ENCODE data around the gene SCGB2B2.
"Not testable (repeated sequence)": the region's sequence is repeated elsewhere in the genome, so short reads cannot be mapped to it uniquely, and the experiment has no call there.

The SCGB2B2 gene

DNA sequence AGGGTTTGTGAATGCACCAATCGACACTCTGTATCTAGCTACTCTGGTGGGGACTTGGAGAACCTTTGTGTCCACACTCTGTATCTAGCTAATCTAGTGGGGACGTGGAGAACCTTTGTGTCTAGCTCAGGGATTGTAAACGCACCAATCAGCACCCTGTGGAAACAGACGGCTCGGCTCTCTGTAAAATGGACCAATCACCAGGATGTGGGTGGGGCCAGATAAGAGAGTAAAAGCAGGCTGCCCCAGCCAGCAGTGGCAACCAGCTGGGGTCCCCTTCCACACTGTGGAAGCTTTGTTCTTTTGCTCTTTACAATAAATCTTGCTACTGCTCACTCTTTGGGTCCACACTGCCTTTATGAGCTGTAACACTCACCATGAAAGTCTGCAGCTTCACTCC is 8.3 kb downstream of the SCGB2B2 start:
- DNase-seq (ENCODE audit: low read depth) = not testable (repeated sequence)

DNA sequence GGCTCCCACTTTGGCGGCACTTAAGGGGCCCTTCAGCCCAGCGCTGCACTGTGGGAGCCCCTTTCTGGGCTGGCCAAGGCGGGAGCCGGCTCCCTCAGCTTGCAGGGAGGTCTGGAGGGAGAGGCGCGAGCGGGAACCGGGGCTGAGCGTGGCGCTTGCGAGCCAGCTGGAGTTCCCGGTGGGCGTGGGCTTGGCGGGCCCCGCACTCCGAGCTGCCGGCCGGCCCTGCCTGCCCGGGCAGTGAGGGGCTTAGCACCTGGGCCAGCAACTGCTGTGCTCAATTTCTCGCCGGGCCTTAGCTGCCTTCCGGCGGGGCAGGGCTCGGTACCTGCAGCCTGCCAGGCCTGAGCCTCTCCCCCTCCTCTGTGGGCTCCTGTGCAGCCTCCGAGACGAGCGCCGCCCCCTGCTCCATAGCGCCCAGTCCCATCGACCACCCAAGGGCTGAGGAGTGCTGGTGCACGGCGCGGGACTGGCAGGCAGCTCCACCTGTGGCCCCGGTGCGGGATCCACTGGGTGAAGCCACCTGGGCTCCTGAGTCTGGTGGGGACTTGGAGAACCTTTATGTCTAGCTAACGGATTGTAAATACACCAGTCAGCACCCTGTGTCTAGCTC is 8.8 kb downstream of the SCGB2B2 start:
- DNase-seq (ENCODE audit: low read depth) = not testable (repeated sequence)

GRCh38 chr19:34667349-34668076 is 9.4 kb downstream of the SCGB2B2 start:
- DNase-seq (ENCODE audit: low read depth) = no peak

DNA sequence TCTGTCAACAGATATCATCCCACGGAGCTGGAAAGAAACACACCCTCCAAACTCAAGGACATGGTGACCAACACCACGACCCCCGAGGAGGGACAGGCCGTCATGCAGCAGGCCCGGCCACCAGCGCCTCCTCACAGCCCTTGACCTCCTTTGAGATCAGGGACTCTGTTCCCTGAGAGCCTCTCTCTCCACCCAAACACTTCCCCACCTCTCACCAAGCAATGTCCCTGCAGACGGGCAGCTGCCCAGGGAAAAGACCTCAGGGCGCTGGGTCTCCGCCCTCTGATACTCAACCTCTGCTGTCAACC is 10.0 kb downstream of the SCGB2B2 start:
- no peak for DNase-seq (ENCODE audit: low read depth)

GRCh38 chr19:34666200-34666957 is 10.6 kb downstream of the SCGB2B2 start:
- no peak for DNase-seq (ENCODE audit: low read depth)

- DNase-seq (ENCODE audit: low read depth) = not testable (repeated sequence)
These were observed 11.7 kb downstream of the SCGB2B2 start for GRCh38 chr19:34665275-34665674.

DNA sequence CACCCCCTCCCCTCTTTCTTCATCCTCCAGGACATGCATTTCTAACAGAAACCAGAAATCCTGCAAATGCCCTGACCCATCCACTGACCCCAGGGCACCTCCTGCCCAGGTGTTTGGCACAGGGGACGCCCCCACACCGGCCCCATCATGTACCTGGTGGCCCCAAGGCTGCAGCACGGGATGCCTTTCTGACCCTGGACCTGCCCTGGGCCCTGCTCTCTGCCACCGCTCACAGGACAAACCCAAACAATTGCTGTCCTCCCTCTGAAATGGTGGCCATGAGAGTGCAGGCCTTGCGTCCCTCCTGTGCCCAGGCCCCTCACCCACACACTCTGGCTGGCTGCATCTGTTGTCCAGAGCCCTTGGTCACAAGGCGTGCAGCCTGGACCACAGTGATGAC is 12.1 kb downstream of the SCGB2B2 start:
- DNase-seq (ENCODE audit: low read depth) = no peak

- no peak for DNase-seq (ENCODE audit: low read depth)
These were observed 12.8 kb downstream of the SCGB2B2 start for GRCh38 chr19:34664168-34664567.

- DNase-seq (ENCODE audit: low read depth) = no peak
These were observed 14.0 kb downstream of the SCGB2B2 start for GRCh38 chr19:34662919-34663318.

GRCh38 chr19:34661357-34661756 is 15.6 kb downstream of the SCGB2B2 start:
- DNase-seq (ENCODE audit: low read depth) = no peak

DNA sequence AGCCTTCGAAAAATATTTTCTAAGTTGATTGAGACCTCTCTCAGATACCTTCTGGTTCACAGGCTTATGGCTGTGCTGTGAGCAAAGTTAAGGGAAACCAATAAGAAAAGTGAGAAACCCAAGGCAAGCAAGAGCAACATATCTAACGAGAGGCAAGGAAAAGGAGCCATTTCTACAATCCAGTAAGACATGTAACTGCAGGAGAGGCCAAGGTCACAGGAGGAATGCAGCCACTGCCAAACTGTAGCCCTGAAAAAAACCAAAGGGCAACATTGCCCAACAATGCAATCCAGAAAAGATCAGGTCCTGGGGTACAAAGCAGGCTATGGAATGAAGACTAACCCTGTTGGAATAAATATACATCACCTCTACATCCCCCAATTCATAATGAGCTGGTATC is 21.3 kb downstream of the SCGB2B2 start:
- DNase-seq (ENCODE audit: low read depth) = no peak

- DNase-seq (ENCODE audit: low read depth) = no peak
These were observed 22.2 kb downstream of the SCGB2B2 start for GRCh38 chr19:34654796-34655195.

GRCh38 chr19:34651747-34652146 is 25.2 kb downstream of the SCGB2B2 start:
- DNase-seq (ENCODE audit: low read depth) = no peak

DNA sequence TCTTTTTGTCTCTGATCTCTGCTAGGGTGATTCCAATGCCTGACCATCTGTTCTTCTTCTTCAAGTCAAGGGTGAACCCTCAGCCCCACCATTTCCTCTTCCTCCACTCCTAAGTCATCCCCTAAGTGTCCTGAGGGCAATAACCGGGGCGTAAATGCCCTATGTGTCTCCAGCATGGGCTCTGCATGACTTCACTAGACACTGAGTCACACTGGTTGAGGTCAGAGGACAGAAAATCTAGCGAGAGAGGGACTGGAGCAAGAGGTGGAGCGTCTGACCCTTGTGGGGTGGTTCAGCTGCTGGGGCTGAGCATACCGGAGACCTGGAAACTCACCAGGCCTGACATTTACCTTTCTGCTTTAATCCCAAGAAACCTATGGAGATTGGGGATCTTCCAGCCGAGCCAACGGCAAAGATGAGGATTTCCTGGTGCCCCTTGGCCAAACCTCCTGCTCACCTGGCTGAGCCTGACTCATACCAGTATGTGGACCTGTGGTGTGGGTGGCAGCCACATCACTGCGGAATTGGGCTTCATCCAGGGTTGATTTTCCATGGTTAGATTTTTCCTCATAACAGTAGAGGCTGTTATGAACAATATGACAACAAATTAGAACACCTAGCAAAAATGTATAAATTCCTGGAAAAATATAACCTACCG is 26.9 kb downstream of the SCGB2B2 start:
- no peak for DNase-seq (ENCODE audit: low read depth)

GRCh38 chr19:34645551-34645950 is 31.4 kb downstream of the SCGB2B2 start:
- DNase-seq (ENCODE audit: low read depth) = no peak

GRCh38 chr19:34644991-34645461 is 31.9 kb downstream of the SCGB2B2 start:
- no peak for DNase-seq (ENCODE audit: low read depth)

- no peak for DNase-seq (ENCODE audit: low read depth)
These were observed 34.7 kb downstream of the SCGB2B2 start for GRCh38 chr19:34642241-34642640.

DNA sequence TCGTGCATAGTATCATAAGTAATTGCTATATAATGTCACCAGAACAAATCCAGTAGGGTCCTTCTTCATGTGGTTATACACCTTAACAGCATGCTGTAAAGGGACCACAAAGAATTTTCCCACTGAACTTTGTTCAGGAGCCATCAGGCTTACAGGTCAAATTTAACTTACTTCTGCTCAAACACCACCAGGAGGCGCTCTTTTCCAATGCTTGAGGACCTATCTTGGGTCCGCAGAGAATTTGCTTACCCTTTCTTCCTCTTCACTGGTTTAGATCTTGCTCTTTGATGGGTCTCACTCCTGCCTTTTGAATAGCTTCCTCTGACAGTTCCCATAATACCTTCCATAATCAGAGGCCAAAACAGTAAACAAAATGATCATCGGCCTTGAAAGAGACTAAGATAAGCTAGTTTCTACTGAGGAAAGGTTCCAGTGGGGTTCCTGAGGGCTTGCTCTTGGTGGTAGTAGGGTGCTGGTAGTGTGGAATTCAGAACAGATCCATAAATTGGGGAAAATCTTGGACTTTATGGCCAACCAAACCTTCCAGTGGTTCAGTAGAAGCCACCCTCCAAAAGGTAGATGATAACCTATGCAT is 37.4 kb downstream of the SCGB2B2 start:
- peak; percentile 58 for DNase-seq (ENCODE audit: low read depth)

DNA sequence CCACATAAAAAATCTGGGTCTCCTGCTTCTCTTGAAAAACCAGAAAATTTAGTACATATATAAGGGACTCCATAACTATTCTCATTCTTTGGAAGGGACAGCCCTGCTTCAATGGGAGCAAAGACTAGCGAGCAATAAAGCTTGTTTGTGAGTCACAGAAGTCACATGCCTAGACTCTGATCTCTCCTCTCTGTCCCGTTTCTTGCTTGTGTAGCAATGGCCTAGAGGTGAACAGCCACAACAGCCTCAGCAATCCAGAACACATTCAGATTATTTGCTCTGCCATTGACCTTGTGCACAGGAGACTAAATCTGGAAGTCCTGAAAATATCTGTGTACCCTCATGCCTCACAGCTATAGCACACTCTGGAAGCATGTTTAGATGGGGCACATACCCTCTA is 43.2 kb downstream of the SCGB2B2 start:
- DNase-seq (ENCODE audit: low read depth) = no peak
